ENCODE measurements around the gene KREMEN2. TPM values are rescaled to one million over a fixed set of nuclear protein-coding genes. Genes with fewer than 3 reads are reported as not detected.

Gene KREMEN2
- total and polyA plus RNA-seq, 9 of the 15 experiments (the other 6 are each of a cell fraction or from before 2014, with no cell fraction given), result 0.04 to 7.7 (median 1.5) TPM; not detected in 1

DNA sequence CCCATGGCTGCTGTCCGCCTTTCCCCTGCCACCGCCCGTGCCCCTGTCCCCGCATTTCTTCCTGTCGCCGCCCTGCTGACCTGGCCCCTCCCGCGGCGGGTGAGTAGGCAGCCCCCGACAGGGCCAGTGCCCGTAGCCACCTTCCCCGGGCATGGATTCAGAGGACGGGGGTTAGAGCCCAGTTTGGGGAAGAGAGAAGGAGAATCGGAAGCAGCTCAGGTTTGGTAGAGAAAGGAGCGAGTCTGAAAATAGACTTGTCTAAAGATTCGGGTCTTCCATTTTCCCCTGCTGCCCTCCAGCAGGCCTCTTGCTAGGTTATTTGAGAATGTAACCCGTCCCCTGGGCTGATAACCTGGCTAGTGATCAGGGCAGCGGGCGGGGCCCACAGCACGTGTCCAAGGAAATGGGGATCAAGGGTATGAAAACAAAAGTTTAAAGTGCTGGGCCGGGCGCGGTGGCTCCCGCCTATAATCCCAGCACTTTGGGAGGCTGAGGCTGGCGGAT is 40.8 kb downstream of the KREMEN2 start (continued):
- TF ChIP-seq, protein P1, sequence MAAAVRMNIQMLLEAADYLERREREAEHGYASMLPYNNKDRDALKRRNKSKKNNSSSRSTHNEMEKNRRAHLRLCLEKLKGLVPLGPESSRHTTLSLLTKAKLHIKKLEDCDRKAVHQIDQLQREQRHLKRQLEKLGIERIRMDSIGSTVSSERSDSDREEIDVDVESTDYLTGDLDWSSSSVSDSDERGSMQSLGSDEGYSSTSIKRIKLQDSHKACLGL (CRISPR knock-in tag; IDR thresholded peaks at IDR 0.05; ENCODE audit: borderline replicate concordance, poor library complexity, severe bottlenecking), result no peak
- no peak for TF ChIP-seq MTA2 (IDR thresholded peaks at IDR 0.05; ENCODE audit: low read depth)
- TF ChIP-seq TCF7 (IDR thresholded peaks at IDR 0.05; ENCODE audit: borderline replicate concordance), result no peak
- TF ChIP-seq HNRNPL (IDR thresholded peaks at IDR 0.05; ENCODE audit: low read depth, low read length), result no peak
- TF ChIP-seq, protein P2, sequence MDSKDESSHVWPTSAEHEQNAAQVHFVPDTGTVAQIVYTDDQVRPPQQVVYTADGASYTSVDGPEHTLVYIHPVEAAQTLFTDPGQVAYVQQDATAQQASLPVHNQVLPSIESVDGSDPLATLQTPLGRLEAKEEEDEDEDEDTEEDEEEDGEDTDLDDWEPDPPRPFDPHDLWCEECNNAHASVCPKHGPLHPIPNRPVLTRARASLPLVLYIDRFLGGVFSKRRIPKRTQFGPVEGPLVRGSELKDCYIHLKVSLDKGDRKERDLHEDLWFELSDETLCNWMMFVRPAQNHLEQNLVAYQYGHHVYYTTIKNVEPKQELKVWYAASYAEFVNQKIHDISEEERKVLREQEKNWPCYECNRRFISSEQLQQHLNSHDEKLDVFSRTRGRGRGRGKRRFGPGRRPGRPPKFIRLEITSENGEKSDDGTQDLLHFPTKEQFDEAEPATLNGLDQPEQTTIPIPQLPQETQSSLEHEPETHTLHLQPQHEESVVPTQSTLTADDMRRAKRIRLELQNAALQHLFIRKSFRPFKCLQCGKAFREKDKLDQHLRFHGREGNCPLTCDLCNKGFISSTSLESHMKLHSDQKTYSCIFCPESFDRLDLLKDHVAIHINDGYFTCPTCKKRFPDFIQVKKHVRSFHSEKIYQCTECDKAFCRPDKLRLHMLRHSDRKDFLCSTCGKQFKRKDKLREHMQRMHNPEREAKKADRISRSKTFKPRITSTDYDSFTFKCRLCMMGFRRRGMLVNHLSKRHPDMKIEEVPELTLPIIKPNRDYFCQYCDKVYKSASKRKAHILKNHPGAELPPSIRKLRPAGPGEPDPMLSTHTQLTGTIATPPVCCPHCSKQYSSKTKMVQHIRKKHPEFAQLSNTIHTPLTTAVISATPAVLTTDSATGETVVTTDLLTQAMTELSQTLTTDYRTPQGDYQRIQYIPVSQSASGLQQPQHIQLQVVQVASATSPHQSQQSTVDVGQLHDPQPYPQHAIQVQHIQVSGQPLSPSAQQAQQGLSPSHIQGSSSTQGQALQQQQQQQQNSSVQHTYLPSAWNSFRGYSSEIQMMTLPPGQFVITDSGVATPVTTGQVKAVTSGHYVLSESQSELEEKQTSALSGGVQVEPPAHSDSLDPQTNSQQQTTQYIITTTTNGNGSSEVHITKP (IDR thresholded peaks at IDR 0.05; ENCODE audit: partially characterized antibody), result no peak
- TF ChIP-seq ELF4 (CRISPR knock-in tag; IDR thresholded peaks at IDR 0.05), result no peak
- no peak for TF ChIP-seq MEF2D (tag; conservative IDR thresholded peaks at IDR 0.05; ENCODE audit: low read depth)
- TF ChIP-seq MECOM (CRISPR knock-in tag; IDR thresholded peaks at IDR 0.05), result no peak
- no peak for TF ChIP-seq ZNF445 (CRISPR knock-in tag; IDR thresholded peaks at IDR 0.05; ENCODE audit: low read depth)
- TF ChIP-seq LCOR (CRISPR knock-in tag; IDR thresholded peaks at IDR 0.05), result no peak
- no peak for TF ChIP-seq MYBL2 (IDR thresholded peaks at IDR 0.05; ENCODE audit: low read depth)
- no peak for TF ChIP-seq MYBL2 (CRISPR knock-in tag; IDR thresholded peaks at IDR 0.05; ENCODE audit: borderline replicate concordance)
- TF ChIP-seq ZNF766 (CRISPR knock-in tag; conservative IDR thresholded peaks at IDR 0.05), result no peak
- TF ChIP-seq PPARD (CRISPR knock-in tag; IDR thresholded peaks at IDR 0.05), result no peak
- no peak for TF ChIP-seq XRCC4 (IDR thresholded peaks at IDR 0.05; ENCODE audit: extremely low read depth, insufficient read depth, insufficient read length)
- TF ChIP-seq CTBP1 (IDR thresholded peaks at IDR 0.05; ENCODE audit: borderline replicate concordance), result peak; percentile 75
- TF ChIP-seq ZNF586 (CRISPR knock-in tag; conservative IDR thresholded peaks at IDR 0.05), result no peak
- TF ChIP-seq, protein P3, sequence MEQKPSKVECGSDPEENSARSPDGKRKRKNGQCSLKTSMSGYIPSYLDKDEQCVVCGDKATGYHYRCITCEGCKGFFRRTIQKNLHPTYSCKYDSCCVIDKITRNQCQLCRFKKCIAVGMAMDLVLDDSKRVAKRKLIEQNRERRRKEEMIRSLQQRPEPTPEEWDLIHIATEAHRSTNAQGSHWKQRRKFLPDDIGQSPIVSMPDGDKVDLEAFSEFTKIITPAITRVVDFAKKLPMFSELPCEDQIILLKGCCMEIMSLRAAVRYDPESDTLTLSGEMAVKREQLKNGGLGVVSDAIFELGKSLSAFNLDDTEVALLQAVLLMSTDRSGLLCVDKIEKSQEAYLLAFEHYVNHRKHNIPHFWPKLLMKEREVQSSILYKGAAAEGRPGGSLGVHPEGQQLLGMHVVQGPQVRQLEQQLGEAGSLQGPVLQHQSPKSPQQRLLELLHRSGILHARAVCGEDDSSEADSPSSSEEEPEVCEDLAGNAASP (IDR thresholded peaks at IDR 0.05), result no peak
- no peak for TF ChIP-seq ZNF263 (CRISPR knock-in tag; IDR thresholded peaks at IDR 0.05; ENCODE audit: borderline replicate concordance)
- no peak for TF ChIP-seq ZNF311 (CRISPR knock-in tag; IDR thresholded peaks at IDR 0.05)
- TF ChIP-seq ZNF274 (IDR thresholded peaks at IDR 0.05; ENCODE audit: borderline replicate concordance, low read depth, low read length), result no peak
- no peak for TF ChIP-seq SRSF1 (IDR thresholded peaks at IDR 0.05; ENCODE audit: low read depth, low read length)
- TF ChIP-seq, protein P4, sequence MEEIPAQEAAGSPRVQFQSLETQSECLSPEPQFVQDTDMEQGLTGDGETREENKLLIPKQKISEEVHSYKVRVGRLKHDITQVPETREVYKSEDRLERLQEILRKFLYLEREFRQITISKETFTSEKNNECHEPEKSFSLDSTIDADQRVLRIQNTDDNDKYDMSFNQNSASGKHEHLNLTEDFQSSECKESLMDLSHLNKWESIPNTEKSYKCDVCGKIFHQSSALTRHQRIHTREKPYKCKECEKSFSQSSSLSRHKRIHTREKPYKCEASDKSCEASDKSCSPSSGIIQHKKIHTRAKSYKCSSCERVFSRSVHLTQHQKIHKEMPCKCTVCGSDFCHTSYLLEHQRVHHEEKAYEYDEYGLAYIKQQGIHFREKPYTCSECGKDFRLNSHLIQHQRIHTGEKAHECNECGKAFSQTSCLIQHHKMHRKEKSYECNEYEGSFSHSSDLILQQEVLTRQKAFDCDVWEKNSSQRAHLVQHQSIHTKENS (CRISPR knock-in tag; IDR thresholded peaks at IDR 0.05), result no peak
- TF ChIP-seq MAFK (IDR thresholded peaks at IDR 0.05; ENCODE audit: low read length), result no peak
- TF ChIP-seq CC2D1A (IDR thresholded peaks at IDR 0.05), result no peak

Measured in K562 (cell line).